GM12801 (cell line): ENCODE data around the gene CHAC1.

Experiments
- TF ChIP-seq, protein P1 (sequence below): IDR thresholded peaks from one replicate; pipeline ENCODE4 v1.5.1; 2011; ENCODE audit warnings: control low read depth; ENCODE audit not compliant: insufficient read length; ENCODE audit errors: extremely low read depth

Gene CHAC1

DNA sequence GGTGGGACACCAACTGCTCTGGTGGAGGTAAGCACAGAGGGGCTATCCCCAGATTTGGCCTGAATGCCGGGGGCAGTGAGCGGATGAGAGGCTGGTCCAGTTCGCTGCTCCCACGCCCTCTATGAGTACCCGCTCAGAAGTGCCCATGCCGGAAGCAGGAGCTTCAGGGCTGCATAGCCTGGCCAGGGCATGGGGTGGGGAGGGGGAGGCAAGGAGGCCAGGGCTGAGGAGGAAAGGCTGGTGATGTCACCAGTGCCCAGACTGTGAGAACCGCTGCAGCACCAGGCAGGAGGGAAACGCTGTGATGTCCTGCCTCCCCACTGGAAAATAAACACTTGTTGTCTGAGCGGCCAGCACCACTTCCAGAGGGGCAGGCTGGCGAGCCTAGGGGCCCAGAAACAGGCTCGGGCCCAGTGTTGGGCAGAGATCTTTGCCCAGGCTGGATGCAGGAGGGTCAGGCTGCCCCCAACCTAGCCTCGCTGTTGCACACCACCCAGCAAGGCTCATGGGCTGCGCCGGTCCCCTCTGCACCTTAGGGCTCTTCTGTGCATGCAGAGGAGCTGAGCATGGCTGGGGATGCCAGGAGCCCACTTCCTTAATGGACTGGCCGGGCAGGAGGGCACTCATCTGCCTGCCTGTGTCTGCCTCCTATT lies 35.0 kb upstream of the CHAC1 start:
- TF ChIP-seq, protein P1, sequence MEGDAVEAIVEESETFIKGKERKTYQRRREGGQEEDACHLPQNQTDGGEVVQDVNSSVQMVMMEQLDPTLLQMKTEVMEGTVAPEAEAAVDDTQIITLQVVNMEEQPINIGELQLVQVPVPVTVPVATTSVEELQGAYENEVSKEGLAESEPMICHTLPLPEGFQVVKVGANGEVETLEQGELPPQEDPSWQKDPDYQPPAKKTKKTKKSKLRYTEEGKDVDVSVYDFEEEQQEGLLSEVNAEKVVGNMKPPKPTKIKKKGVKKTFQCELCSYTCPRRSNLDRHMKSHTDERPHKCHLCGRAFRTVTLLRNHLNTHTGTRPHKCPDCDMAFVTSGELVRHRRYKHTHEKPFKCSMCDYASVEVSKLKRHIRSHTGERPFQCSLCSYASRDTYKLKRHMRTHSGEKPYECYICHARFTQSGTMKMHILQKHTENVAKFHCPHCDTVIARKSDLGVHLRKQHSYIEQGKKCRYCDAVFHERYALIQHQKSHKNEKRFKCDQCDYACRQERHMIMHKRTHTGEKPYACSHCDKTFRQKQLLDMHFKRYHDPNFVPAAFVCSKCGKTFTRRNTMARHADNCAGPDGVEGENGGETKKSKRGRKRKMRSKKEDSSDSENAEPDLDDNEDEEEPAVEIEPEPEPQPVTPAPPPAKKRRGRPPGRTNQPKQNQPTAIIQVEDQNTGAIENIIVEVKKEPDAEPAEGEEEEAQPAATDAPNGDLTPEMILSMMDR: no peak

DNA sequence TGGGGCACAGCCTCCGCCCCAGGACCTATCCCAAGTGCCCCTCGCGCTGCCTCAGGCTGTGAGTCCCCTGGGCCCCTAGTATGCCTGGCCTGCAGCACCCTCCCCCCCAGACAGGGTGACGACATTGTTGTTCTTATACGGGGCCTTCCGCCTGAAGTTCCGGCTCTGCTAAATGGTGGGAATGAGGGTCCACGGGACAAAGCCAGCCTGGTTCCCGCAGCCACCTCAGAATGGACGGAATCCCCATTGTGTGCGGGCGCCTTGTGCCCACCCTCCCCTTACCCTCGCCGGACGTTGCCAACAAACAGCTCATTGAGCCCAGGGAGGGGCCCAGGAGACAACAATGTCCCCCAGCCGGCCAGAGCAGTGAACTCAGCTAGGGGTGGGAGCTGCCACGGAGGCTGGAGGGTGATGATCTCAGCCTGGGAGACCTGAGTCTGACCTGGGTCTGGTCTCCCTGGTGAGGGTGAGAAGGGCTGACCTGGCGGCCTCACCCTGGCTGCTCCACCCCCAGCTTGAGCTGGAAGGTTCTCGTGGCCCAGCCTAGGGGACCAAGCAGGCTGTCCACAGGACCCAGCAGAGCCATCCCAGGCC lies 34.4 kb upstream of the CHAC1 start:
- TF ChIP-seq, protein P1: no peak

DNA sequence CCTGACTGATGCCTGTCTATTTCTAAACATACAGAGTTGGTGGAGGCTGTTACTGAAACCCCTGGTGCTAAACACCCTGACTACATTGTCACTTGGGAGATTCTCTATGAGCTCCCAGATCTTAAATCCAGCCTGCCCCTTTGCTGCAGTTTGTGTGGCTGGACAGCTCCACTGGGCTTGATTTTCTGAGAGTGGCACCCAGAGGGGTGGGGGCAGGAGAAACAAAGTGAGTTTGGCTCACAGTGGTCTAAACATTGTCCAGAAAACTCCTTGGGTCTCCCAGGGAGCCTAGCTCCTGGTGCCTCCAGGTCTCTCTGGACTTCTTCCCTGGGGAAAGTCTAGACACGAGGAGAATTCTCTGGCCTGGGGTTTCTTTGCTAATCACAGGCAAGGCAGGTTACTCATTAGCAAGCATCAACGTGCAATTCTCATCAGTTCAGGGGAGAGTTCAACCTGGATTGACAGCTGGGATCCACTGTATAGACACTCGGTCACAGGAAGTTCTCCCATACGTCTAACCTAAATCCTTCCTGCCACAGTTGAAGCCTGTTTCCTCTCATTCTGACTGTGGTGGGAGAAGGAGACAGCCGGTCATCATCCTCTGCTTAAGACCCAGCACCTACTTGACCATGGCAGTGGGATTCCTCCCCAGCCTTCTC lies 31.2 kb upstream of the CHAC1 start:
- TF ChIP-seq, protein P1: no peak

DNA sequence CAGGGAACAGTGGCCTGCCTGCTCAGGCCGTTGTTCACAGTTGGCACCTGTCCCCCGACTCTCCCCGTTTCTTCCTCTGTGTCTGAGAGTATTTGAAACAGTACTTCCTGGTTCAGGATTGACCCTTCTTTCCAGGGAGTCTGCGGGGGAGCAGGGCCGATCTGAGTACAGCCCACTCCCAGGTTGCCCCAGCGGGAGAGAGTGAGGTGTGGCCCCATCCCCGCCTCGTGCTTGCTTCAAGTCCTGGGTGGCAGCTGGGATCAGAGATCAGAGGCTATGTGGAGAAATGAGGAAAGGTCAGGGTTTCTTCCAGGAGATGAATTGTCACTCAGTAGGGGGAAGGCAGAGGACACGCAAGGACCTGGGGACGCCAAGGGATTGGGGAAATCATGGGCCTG lies 30.7 kb upstream of the CHAC1 start:
- TF ChIP-seq, protein P1: no peak

DNA sequence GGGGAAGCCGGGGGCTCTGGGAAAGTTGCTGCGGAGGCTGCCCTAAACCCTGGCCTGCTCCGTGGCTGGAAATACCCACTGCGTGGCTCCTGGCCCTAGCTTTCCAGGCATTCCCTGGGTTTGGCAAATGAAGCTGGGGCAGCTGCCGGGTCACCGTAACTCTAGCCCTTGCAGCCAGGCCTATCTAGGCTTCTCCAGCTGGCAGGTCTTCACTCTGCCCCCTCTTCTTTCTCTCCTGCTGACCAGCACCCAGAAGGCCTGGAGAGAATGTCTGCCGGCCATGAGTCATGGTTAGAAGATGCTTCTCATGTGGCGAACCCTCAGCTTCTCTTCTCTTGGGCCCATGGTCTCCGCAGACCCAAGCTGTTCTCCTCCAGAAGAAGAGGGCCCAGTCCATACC lies 29.7 kb upstream of the CHAC1 start:
- TF ChIP-seq, protein P1: no peak

DNA sequence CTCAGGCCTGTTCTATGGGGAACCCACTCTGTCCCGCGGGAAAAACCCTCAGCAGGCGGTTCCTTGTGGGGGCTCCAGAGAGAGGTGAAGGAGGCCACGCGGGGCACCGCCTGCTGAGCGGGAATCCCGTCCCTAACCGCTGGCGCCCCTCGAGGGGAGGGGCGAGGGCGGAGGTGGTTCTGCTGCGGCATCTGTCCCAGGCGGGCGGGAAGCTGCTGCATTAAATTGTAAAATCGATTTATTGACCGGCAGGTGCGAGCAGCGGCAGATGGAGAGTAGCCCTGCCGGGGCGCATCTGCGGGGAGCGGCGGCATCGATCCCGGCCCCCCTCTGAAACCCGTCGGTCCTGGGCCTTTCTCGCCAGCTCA lies 27.8 kb upstream of the CHAC1 start:
- TF ChIP-seq, protein P1: no peak

DNA sequence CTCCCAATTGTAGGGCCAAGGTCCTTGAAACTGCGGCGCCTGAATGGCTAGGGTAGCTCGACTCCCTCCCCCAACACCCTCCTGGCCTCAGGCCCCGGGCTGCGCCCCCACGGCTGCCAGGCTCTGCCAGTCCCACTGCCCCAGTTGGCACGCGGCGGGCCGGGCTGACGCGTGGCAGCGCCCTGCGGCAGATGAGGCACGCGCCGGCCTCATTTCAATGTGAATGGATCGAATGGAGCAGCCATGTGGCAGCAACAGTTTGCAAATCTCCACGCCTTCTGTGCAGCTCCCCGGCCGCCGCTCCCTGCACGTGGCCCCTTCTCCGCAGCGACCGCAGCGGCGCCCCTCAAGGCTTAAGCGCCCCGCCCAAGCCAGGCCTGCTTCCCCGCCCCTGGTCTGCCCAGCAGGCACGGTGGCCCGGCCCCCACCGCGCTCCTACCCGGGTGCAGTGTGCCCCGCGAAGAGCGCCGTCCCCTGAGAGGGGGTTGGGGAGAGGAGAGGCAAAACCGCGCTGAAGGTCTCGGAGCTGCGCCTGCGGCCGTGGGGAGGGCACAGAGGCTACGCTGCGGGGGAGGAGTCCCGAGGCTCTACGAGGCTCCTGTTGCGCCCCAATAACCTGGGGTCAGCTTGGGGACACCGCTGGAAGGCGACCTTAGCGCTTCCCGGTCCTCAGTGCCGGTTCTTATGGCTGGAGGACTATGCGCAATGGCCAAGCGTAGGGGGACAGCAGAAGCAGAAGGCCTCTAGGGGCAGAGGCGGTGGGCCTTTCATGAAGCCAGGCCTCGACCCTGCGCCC lies 27.2 kb upstream of the CHAC1 start:
- TF ChIP-seq, protein P1: no peak
